KMS-11 (cell line): ENCODE measurements around the gene RPS19.

Experiments
- H2AFZ ChIP-seq: fragments of 200-600 bp; sonication (generic); 2 replicates; pipeline ENCODE4 v1.6.1; 2016; ENCODE audit warnings: antibody characterized with exemption, mixed run types, low read depth
- H3K27ac ChIP-seq: fragments of 200-600 bp; sonication (generic); 2 replicates; pipeline ENCODE4 v1.6.1; 2016; ENCODE audit warnings: mild to moderate bottlenecking, mixed run types
- H3K27me3 ChIP-seq: fragments of 200-600 bp; sonication (generic); 2 replicates; pipeline ENCODE4 v1.6.1; 2017; ENCODE audit warnings: mild to moderate bottlenecking, low read depth, mixed run types, moderate library complexity; ENCODE audit not compliant: insufficient read depth
- H3K36me3 ChIP-seq: fragments of 200-600 bp; sonication (generic); 2 replicates; pipeline ENCODE4 v1.6.1; 2017; ENCODE audit warnings: mild to moderate bottlenecking, mixed run types; ENCODE audit not compliant: insufficient read depth
- H3K4me1 ChIP-seq: fragments of 200-600 bp; sonication (generic); 2 replicates; pipeline ENCODE4 v1.6.1; 2016; ENCODE audit warnings: mild to moderate bottlenecking, low read depth, mixed run types; ENCODE audit not compliant: poor library complexity, severe bottlenecking
- H3K4me2 ChIP-seq: fragments of 200-600 bp; sonication (generic); 2 replicates; pipeline ENCODE4 v1.7.0; 2016; ENCODE audit warnings: mild to moderate bottlenecking, mixed run types
- H3K4me3 ChIP-seq: fragments of 200-600 bp; sonication (generic); IDR thresholded peaks from 2 replicates; pipeline ENCODE4 v1.6.1; 2017; ENCODE audit warnings: low read depth, low read length, mixed read lengths; ENCODE audit not compliant: insufficient read depth
- H3K79me2 ChIP-seq: fragments of 200-600 bp; sonication (generic); 2 replicates; pipeline ENCODE4 v1.6.1; 2016; ENCODE audit warnings: low read depth, mixed run types; ENCODE audit not compliant: insufficient read depth
- H3K9ac ChIP-seq: fragments of 200-600 bp; sonication (generic); 2 replicates; pipeline ENCODE4 v1.6.1; 2016; ENCODE audit warnings: mild to moderate bottlenecking, mixed run types
- H4K20me1 ChIP-seq: fragments of 200-600 bp; sonication (generic); 2 replicates; pipeline ENCODE4 v1.6.1; 2016; ENCODE audit warnings: mild to moderate bottlenecking, mixed run types; ENCODE audit not compliant: insufficient read depth
- TF ChIP-seq, protein P1 (sequence below): fragments of 200-600 bp; sonication (generic); conservative IDR thresholded peaks from 2 replicates; pipeline ENCODE4 v1.6.1; 2017; ENCODE audit warnings: low read depth, mild to moderate bottlenecking, antibody characterized with exemption, low read length, moderate library complexity, mixed read lengths

Gene RPS19

DNA sequence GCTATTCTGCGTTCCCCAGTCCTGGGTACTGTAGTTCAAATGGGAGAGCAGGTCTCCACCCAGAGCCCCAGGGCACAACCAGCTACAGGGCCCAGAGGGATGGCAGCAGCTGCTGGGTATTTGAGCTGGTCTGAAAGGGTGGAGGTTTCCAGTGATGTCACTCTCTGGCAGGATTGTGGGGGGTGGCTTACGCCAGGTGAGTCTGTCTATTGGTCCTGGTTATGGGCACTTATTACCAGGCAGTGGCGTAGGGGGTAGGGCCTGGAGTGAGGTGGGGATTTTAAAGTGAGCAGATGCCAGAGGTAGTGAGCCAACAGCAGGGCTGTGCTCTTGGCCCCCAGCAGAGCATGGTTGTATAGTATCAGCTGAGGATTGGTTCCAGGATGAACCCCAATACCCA lies 6.2 kb downstream of the RPS19 start:
- no peak overlapping the region for H3K9ac ChIP-seq
- H3K36me3 ChIP-seq, result peaks cover 52% of the 10 kb centered on the region; the same call in 1 of the 2 replicates
- H3K27me3 ChIP-seq, result no peaks in the 10 kb centered on the region; the same call in 1 of the 2 replicates
- H2AFZ ChIP-seq, result no peak overlapping the region
- TF ChIP-seq, protein P1, sequence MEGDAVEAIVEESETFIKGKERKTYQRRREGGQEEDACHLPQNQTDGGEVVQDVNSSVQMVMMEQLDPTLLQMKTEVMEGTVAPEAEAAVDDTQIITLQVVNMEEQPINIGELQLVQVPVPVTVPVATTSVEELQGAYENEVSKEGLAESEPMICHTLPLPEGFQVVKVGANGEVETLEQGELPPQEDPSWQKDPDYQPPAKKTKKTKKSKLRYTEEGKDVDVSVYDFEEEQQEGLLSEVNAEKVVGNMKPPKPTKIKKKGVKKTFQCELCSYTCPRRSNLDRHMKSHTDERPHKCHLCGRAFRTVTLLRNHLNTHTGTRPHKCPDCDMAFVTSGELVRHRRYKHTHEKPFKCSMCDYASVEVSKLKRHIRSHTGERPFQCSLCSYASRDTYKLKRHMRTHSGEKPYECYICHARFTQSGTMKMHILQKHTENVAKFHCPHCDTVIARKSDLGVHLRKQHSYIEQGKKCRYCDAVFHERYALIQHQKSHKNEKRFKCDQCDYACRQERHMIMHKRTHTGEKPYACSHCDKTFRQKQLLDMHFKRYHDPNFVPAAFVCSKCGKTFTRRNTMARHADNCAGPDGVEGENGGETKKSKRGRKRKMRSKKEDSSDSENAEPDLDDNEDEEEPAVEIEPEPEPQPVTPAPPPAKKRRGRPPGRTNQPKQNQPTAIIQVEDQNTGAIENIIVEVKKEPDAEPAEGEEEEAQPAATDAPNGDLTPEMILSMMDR, result no peak
- no peak overlapping the region for H3K27ac ChIP-seq
- peaks cover 42% of the 10 kb centered on the region for H4K20me1 ChIP-seq
- H3K79me2 ChIP-seq, result peaks cover 72% of the 10 kb centered on the region
- H3K4me1 ChIP-seq, result peaks cover 100% of the 10 kb centered on the region
- peak overlapping the region; percentile 11; the same call in 1 of the 2 replicates for H3K4me2 ChIP-seq
- no peak overlapping the region for H3K4me3 ChIP-seq

DNA sequence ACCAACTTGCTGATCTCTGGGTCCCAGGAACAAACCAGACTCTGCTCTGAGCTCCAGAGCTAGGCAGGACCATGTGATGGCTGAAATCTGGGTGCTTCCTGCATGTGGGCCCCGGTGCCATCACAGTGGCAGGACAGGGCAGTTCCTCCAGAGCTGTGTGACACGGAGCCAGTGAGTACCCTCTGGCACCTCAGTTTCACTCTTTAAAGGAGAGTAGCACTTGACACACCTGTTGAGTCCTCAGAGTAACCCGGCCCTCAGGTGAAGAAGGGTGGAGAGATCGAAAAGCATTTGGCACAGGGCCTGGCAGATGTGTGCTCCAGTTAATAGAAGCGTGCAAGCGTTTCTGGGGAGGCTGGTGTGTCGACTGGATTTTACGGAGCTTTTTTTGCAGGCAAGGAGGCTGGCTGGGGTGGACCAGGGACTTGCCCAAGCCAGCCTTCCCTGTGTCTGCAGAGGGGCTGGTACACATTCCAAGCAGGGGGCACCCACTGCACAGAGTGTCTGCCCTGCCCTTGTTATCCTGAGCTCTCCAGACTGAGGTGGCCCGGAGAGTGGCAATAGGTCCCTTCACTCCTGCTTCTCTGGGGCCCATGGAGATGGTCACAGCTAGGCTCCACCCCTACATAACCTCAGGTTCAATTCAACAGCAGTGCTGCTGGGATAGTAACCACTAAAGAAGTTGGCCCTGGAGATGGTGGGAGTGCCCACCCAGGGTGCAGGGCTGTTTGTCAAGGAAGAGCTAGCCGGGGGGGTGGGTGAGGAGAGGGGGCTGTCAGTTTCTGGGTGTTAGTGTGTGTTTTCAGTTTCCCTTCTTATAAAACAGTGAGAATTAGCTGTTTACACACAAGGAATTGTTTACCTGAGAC lies 8.3 kb downstream of the RPS19 start:
- no peak overlapping the region for H3K9ac ChIP-seq
- peaks cover 52% of the 10 kb centered on the region for H3K79me2 ChIP-seq
- no peak overlapping the region for H3K4me3 ChIP-seq

GRCh38 chr19:41868989-41869300 lies 8.9 kb downstream of the RPS19 start:
- no peak overlapping the region for H2AFZ ChIP-seq
- peak overlapping the region; percentile 14; the same call in 1 of the 2 replicates for H3K4me2 ChIP-seq
- no peak overlapping the region for H3K4me3 ChIP-seq
- H3K27ac ChIP-seq, result no peak overlapping the region
- H3K4me1 ChIP-seq, result peaks cover 93% of the 10 kb centered on the region
- peaks cover 47% of the 10 kb centered on the region for H3K79me2 ChIP-seq
- no peak overlapping the region for H3K9ac ChIP-seq
- TF ChIP-seq, protein P1, result no peak
- H3K36me3 ChIP-seq, result peaks cover 29% of the 10 kb centered on the region; the same call in 1 of the 2 replicates
- no peaks in the 10 kb centered on the region; the same call in 1 of the 2 replicates for H3K27me3 ChIP-seq
- H4K20me1 ChIP-seq, result peaks cover 34% of the 10 kb centered on the region

More for the DNA sequence above, 8.3 kb downstream of the RPS19 start:
- Histone ChIP-seq H3K27ac (peak overlapping the region; percentile 29; the same call in 1 of the 2 replicates), H3K4me1 (peaks cover 99% of the 10 kb centered on the region), H2AFZ (no peak overlapping the region), H4K20me1 (peaks cover 36% of the 10 kb centered on the region), H3K27me3 (no peaks in the 10 kb centered on the region; the same call in 1 of the 2 replicates), H3K4me2 (peak overlapping the region; percentile 14; the same call in 1 of the 2 replicates), H3K36me3 (peaks cover 33% of the 10 kb centered on the region; the same call in 1 of the 2 replicates)
- TF ChIP-seq, protein P1, result no peak

DNA sequence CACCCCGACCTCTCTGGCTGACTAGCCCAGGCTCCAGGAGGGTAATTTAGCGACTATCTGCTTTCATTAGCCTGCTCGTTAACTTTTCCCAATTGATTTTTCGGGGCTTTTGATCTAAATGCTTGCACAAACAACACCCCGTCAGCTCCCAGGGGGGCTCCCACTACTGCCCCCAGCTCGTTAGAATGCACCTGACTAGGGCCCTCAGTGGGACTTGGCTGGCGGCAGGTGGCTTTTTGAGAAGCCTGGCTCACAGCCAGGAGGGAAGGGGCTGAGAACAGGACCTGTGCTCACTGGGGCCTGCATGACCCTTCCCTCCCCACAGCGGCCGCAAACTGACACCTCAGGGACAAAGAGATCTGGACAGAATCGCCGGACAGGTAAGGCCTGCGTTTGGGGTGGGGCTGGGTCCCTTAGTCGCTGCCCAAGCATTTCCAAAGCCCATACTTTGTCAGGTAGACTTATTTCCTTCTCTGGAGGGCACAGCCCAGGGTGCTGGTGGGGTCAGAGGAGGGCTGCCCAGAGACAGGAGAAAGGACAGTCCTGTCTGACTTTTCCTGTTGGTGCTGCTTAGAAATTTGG lies 9.4 kb downstream of the RPS19 start:
- H3K4me2 ChIP-seq, result peak overlapping the region; percentile 14; the same call in 1 of the 2 replicates
- H3K27ac ChIP-seq, result peak overlapping the region; percentile 26; the same call in 1 of the 2 replicates

More for the DNA sequence above, 9.4 kb downstream of the RPS19 start:
- no peak overlapping the region for H2AFZ ChIP-seq
- TF ChIP-seq, protein P1, result no peak
- no peaks in the 10 kb centered on the region; the same call in 1 of the 2 replicates for H3K27me3 ChIP-seq
- H4K20me1 ChIP-seq, result peaks cover 29% of the 10 kb centered on the region
- H3K9ac ChIP-seq, result no peak overlapping the region
- peaks cover 24% of the 10 kb centered on the region; the same call in 1 of the 2 replicates for H3K36me3 ChIP-seq
- H3K79me2 ChIP-seq, result peaks cover 41% of the 10 kb centered on the region
- H3K4me3 ChIP-seq, result no peak overlapping the region
- peaks cover 88% of the 10 kb centered on the region for H3K4me1 ChIP-seq
